ENCODE data around the gene GPR183.

Gene GPR183

DNA sequence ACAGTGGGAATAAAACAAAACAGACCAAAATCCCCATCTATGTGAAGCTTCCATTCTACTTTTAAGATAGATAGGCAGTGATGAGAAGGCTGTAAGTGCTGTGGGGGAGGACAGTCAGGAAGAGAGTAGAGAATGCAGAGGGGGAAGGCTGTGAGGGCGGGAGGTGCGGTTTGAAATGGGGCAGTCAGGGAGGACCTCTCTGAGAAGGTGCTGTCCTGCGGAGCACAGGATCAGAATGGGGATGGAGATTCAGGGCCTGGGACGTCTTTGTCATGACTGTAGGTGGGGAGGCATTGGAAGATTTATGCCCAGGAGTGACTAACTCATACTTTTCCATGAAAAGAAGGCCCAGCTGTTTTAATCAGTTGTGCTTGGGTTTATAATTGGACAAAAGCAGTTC, 3.9 kb upstream of the GPR183 start:
- no peak for DNase-seq

DNA sequence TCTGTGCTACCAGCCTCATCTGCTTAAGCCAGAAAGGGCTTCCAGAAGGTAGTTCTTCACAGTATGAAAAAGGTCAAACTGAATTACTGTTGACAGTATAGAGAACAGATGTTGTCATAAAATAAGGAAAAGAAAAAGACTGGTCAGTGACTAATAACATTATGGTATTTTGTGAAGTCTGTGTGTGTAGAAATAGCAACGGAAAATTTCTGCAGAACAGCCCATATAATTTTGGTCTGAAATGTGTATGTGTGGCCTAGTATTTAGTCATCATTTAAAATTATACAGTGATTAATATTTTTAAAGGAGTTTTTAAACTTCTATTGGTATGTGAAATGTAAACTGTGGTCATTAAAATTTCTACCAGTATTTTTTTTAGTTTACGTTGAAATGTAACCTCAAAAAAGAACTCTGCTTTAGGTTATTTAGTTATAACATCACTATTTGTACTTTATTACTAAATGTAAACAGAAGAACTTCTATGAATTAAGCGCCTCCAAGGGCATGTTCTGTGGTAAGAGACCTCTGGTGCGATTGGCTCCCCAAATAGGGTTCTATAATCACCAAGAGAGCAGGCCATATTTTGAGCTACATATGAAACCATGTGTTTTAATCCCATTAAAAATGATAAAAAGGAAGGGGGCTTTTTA, 3.3 kb upstream of the GPR183 start:
- no peak for DNase-seq

DNA sequence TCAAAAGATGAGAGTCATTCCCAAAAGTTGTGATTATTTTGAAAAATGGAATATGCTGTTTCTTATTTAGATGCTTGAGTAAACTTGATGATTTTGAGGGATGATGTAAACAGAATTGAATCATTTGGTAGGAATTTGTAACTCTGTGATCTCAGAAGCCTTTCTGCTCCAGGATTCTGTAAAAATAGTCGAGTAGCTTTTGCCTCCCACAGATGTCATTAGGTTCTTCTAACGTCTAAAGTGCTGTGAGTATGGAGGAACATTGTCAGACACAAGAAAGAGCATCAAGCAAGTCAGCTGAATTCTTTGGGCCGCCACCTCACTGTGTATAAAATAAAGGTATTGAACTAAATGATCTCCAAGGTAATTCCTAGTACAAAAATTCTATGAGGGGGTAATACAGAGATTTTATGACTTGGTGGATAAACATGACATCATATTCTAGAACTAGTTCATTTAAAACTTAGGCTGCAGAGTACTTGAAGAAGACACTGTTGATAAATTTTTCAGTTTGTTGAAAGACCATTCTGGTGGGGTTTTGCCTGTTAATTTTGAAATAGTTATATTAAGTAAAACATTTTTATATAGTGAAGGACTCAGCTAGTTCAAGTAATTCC, 1.4 kb upstream of the GPR183 start:
- DNase-seq: no peak

DNA sequence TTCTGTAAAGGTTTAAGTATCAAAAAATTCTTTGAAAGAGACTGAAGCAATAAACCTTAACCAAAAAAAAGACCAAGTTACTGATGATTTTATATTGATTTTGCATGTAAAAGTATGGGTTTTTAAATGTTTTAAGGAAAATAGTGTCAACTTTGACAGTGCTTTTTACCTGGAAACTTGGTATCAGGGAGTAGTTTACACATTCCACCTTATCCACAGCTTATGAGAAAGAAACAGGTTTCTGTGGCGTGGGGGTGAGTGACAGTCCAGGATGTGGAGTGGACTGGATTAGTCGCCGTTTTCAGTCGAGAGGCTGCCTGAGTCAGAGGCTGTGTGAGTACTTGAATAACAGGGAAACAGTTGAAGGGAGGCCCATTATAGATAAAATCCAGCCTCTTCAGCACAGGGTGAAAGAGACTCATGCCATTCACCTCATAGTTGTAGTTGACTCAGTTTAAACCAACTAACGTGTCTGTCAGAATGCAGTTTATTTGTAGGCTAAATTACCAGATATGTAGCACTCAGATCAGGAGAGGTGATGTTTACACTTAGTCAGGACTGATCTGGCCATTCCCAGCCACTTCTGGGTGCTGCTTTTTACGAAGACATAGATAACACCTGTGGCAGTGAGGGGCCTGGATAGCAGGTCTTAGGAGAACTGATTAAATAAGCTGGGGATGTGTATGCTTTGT, 595 bp upstream of the GPR183 start:
- peak; percentile 45 for DNase-seq

DNA sequence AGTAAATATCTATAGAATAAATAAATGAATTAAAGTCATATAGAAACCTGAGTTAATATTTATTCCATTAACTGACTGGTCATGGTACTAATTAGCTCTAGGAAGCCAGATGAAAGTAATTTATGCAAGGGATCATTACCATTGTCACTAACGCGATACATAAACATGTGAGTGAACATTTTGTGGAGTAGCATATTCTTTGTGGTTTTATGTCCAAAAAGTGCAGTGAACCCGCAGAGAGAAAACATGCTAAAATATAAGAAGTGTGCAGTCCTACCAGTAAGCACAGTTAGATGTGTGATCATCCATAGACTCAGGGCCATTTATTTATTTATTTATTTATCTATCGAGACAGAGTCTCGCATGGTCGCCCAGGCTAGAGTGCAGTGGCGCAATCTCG, 1.6 kb downstream of the GPR183 start:
- no peak for DNase-seq

DNA sequence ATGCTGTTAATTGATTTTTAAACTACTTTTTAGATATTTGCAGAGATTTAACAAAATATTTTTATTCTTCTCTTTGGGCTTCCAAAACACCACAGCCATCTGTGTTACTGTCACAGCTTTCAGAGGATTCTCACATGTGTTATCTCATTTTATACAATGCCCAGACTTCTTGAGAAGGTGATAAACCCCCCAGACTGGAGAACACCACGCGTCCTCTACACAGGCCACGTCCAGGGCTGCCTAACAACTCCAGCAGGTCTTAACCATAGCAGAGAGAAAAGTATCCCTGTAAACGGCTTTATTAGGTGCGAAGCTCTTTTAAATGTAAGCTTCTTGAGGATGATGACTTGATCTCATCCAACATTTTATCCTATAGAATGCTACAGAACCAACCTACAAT, 2.0 kb downstream of the GPR183 start:
- DNase-seq: no peak

DNA sequence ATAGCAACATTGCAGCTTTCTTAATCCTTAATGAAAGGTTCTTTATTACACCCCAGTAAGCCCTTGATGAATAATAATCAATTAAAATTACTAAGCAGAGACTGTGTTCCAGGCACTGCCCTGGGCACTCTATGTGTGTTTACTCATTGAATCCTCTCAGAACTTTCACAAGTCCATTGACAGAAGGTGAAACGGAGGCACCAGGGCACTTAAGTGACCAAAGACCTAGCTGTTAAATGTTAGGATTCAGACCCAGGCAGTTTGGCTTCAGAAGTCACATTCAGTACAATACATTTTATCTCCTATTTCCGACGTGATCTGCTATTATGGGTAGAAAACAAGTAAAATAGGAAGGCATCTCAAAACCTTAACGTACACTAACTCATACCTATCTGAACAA, 2.7 kb downstream of the GPR183 start:
- DNase-seq: no peak

DNA sequence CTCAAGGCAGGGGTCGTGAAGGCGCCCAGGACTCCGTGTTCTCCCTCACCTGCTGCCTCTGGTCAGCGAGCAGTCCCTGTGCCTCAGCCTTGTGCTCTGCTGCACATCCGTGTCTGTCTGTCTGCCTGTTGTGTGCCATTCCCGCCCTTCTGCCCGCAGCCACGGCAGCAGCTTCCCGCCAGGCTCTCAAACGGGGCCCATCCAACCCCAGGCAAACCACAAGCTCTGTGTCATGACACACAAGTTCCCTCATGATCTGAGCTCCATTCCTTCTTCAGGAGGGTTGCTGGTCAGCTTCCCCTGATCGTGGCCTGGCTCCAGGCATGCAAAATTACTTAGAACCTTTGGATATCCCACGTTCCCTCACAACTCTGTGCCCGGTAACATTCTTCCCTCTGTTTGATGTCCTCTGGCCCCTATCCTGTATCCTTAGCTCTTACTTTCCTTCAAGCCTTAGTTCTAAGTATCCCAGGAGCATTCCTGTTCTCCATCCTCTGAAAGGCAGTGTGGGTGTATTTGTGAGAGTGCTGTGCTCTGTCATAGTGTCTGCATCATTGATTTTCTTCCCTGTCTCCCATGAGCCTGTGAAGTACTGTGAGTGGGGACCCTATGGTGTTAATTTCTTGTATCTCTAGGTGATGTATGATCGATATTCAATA, 3.2 kb downstream of the GPR183 start:
- DNase-seq: peak; percentile 59

DNA sequence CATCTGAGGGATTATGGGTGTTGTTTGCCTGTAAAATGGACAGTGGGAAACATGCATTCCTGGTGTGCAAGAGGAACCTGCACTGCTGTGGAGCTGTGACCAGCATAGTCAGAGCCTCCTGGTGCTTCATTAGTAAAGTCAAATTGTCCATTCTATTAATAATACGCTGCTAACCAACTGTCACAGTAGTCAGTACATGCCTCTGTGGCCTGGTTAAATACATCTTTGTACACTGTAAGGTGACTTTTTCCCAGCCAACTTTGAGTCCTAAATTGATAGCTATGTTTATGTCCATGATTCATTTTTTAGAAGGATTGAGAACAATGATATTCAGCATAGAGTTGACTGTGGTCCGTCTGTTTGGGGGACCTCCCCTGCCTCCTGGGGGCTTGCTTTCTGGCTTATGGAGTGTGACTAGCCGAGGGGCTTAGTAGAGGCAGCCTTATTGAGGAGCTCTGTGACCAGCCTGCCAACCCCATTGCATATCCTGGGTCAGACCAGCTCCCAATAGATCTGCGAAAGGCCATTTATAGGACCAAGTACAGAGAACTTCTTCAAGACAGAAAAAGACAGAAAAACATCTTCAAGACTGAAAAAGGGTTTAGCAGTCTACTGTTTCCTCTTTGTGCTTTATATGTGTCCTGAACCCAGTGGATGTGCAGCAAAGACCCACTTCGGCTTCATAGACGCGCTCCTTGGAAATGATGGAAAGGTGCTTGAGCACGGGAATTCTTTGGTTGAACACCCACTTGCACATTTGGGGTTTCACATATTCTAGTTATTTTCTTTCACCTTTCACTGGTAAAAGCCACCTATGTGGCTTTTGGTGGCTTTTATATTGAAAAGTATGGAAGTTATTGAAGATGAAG, 4.3 kb downstream of the GPR183 start:
- DNase-seq: no peak

DNA sequence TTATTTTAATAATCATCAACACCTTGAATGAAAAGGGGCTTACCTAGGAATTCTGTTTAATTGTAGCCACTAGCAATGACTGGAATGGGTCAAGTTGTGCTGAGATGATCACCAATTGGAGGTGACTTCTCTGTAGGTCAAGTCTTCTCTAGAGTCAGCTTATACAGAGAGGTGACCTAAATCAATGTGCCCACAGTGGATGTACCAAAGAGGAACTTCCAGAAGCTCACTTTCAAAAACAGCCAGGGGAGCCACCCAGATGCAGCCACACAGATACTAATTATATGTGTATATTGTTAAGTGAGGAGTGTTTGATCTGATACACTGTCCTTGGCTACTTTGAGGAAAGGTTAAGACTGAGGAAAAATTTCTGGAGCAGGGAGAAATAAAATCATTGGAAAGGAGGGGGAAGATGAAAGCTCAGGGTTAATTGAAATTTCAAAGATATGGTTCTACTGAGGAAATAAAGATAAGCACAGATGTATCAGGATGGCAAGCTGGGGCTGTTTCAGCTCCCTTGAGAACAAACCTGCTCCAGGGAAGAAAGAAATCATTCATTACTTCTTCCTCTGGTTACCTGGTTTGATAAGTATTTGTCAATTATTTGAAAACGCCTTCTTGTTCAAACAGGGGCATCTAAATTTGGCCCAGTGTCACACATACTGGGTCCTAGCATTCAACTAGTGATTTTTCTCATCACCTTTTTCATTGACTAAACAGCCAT, 5.1 kb downstream of the GPR183 start:
- DNase-seq: no peak

DNA sequence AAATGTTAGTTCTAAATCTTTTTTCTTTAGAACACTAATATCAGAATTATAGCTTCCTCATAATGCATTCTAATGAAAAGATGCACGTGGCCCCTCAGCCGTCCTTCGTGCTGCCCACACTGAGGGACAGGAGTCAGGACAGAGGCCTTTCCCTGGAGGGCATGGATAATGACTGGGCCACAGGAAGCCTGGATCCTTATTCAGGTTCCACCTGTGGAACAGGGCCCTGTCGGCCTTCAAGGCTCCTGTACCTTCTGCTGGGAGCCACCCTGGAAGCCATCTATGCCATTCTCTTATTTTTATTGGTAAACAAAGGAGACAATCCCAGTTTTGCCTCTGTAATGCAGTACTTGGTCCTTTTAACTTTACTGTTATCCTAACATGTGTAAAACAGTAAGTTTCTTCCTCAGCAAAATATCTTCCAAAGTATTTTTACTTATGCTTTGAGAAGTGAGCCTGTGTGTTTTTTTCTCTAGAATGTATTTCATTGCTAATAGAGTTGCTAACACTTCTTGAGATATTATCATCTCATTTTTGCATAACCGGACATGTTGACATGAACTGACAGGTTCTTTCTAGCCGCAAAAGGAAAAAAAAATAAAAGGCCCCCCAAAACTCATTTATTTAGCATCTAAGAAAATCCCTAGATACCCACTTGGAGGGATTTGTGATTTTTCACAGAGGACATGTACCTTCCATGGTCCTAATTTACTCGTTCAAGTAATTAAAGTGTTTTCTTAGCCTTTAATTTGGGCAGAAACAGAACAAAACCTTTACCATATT, 6.0 kb downstream of the GPR183 start:
- no peak for DNase-seq

DNA sequence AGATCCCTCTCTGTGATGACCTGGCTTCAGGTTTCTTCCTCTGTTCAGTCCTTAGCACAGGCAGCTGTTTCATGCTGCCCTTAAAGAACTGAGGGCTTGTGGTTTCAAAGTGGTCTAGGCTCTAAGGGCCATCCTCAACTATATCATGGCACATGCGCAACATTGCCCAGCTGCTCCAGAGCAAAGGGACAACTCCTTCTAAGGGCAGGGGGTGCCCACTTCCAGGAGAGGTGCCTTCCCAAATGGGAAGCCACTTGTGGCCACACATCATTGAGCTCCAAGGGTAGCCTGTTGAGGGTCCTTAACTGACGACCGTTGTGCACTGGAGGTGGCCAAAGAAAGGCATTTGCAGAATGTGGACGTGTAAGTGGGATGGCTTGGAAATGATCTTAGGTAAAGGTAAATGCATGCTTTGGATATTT, 7.3 kb downstream of the GPR183 start:
- no peak for DNase-seq

DNA sequence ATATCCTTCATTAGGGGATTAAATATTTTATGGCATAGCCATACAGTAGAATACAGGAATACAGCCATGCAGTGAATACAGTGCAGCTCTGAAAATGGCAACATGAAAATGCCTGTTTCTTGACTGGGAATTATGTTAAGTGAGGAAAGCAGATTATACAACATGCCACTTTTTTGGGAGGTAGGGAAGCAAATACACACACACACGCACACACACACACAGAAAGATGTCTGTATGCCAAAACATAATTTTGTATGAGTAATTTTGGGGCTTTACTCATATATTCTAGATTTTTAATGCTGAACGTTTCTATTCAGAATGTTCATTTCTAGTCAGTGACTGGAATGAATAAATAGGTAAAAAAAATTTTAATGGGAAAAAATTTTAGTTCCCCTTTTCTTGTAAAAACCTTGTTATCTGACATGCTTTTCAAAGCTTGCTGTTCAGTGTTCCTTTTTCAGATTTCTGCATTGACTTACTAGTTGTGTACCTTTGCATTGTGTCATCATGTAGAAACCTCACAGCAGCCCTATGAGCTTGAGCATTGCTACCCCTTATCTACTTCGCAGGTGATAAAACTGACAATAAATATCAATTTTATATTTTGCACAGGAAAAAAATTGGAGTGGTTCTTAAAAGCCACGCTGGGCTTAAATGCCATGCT, 7.8 kb downstream of the GPR183 start:
- DNase-seq: no peak

DNA sequence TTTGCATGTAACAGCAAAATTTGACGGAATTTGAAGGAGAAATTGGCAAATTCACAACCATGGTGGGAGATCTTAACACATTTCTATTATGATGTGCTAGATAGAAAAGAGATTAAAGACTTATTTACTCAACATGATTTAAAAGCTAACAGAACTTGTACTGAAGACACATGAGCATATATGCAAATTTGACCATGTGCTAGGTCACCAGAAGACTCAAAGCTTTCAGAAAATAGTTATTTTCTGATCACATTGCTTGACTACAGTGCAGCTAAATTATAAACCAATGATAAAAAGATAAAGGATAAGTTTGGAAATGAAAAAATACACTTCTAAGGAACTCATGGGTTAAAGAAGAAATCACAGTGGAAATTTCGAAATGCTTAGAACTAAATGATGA, 9.1 kb downstream of the GPR183 start:
- DNase-seq: no peak

DNA sequence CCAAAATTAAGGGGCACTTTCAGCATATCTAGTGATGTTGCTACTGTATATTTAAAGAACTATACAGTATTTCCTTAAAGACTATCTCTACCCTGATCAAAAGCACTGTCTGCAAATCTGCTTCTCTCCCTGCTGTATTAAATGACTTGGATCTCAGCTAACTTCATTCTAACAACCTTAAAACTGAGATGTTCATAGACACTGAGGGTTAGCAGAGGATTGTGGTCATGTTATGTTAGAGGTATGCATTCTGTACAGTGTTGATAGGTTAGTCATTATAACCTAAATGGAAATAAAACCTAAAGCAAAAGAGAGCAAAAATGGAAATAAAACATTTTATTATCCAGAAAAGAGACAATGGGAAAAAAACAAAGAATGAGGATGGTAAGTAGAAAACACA, 9.9 kb downstream of the GPR183 start:
- no peak for DNase-seq

DNA sequence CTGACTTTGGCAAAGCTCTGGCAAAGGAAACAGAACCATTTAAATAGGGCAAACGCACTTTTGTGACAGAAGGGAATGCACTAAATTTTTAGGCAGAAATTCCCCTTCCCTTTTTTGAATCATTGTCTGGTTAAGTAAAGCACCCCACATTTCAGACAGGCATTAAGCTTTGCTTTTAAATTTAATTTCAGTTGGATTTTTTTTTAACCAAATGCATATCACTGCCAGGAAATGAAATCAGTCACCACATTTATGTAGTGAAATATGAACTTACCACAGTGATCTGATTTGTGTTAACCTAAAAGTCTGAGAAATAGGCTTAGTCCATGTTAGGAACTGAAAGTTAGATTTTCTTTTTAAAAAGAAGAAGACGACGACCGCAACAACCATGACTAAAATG, 10.8 kb downstream of the GPR183 start:
- no peak for DNase-seq

DNA sequence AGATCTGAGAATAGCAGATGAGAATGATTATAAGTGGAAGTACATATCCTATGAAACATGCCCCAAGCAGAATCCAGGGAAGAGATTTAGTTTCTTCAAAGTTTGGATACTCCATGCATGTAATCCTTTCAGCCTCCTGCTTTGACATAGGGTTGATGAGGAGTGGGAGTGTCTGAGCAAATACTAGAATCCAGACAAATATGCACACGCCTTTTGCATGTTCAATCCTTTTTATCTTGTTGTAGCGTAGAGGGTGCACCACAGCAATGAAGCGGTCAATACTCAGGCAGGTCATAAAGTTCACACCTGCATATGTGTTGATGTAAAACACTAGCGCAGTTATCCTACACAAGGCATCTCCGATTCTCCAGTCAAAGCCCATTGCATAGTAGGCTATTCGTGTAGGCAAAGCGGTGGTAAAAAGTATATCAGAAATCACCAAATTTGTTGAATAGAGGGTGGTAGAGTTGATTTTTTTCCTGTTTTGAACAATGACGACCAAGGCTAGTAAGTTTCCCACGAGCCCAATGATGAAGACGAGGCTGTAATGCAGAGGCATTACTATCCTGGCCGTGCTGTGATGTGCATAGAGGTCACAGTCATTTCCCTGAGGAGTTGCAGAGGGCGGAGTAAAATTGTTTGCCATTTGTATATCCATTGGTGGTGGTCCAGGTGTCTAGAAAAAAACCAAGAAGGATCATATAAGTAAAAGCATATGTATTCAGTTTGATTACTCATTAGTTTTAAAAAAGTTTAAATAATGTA, 11.5 kb downstream of the GPR183 start:
- no peak for DNase-seq

DNA sequence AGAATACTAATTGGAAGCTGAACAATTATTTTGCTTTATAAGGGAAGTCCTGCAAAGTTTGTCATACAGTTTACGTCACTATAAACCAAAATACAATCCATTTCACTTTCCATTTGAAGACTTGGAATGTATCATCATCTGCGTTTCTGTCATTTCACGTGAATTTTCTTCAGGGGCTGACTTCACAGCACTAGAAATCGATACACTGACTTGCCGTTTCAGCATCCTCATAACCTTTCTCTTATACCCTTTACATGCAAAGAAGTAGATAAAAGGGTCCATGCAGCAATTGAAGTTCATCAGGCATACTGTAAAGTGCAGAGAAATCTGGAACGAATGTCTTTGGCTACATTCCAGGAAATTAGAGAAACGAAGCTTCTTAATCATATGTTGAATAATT, 12.2 kb downstream of the GPR183 start:
- no peak for DNase-seq

DNA sequence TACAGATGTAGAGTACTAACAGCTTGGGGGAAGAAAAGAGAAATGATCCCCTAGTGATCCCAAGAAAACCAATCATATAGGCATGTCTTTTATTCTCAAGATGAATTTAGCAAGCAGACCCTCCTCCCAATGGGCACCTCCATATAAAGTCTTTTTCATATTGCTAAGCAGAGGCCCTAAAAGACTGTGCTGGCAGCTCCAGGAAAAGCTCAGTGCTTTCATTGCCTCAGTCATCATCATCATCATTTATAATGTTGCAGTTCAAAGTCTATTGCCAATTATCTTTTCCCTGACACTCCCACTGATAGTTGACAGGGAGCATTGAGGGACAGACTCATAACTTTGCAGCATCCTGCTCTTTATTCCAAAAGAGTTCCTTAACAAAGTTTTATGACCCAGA, 13.0 kb downstream of the GPR183 start:
- DNase-seq: no peak

DNA sequence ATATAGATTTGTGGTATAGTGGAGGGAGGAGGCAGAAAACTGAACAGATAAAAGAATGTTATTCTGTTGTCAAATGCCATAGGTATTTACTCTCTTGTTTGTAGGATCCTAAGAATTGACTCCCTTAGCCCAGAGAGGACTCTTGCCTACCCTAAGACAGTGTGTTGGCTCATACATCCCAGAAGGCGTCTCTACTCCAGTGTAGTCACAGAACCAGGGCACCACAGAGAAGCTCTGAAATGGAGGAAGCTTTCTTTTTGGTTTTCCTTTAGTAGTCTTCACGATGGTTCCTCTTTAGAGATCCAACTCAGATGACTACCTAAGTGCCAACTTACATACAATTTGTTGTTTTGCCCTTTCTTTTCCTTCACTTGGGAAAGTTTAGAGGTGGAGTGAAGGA, 14.0 kb downstream of the GPR183 start:
- no peak for DNase-seq

Data from activated CD4-positive, alpha-beta T cell treated with anti-CD3 and anti-CD28 coated beads, Interleukin-2, amount 50 U/mL, for 1 hour (primary cell).